22Rv1 (cell line): ENCODE results near the gene TIMP2.

Experiments
- ZFX ChIP-seq: fragments of 450-650 bp; IDR thresholded peaks from 2 replicates; pipeline ENCODE4 v1.6.1; 2017; ENCODE audit warnings: antibody characterized with exemption, borderline replicate concordance
- TF ChIP-seq, protein P1 (sequence below): fragments of 450-650 bp; IDR thresholded peaks from 2 replicates; pipeline ENCODE4 v1.5.1; 2017; ENCODE audit warnings: mild to moderate bottlenecking

DNA sequence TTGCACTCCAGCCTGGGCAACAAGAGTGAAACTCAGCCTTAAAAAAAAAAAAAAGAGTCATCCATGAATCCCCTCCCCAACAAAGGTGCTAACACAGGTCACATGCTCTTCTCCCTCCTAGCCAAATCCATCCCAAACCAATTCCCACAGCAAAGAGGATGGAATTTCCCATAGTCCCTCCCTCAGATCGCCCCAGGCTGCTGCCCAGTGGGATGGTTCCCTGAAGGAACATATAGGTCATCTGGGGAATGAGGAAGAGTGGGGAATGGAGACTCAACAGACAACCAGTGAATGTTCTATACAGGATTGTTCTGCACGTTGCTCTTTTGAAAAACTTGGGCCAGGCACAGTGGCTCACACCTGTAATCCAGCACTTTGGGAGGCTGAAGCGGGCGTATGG is 36.4 kb upstream of the TIMP2 start:
- TF ChIP-seq, protein P1, sequence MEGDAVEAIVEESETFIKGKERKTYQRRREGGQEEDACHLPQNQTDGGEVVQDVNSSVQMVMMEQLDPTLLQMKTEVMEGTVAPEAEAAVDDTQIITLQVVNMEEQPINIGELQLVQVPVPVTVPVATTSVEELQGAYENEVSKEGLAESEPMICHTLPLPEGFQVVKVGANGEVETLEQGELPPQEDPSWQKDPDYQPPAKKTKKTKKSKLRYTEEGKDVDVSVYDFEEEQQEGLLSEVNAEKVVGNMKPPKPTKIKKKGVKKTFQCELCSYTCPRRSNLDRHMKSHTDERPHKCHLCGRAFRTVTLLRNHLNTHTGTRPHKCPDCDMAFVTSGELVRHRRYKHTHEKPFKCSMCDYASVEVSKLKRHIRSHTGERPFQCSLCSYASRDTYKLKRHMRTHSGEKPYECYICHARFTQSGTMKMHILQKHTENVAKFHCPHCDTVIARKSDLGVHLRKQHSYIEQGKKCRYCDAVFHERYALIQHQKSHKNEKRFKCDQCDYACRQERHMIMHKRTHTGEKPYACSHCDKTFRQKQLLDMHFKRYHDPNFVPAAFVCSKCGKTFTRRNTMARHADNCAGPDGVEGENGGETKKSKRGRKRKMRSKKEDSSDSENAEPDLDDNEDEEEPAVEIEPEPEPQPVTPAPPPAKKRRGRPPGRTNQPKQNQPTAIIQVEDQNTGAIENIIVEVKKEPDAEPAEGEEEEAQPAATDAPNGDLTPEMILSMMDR, result no peak
- no peak for TF ChIP-seq ZFX
